K562 (cell line): ENCODE data around the gene MAEL. TPM values are rescaled to one million over a fixed set of nuclear protein-coding genes. Genes with fewer than 3 reads are reported as not detected.

Source experiments
- HIVEP1 ChIP-seq: fragments of 250-450 bp; sonication (Bioruptor Pico); IDR thresholded peaks from 2 replicates; pipeline ENCODE4 v1.4.0; 2020; ENCODE audit warnings: mild to moderate bottlenecking
- NCOA2 ChIP-seq, 2 experiments: fragments of 450-650 bp; IDR thresholded peaks; 2 replicates each; pipeline ENCODE4 v1.6.1; 2018; ENCODE audit warnings: mild to moderate bottlenecking in 2 of 2, moderate library complexity in 1 of 2; ENCODE audit not compliant: partially characterized antibody in 2 of 2
- NR1H2 ChIP-seq: sonication (generic); formaldehyde crosslinking; IDR thresholded peaks from 2 replicates; pipeline ENCODE4 v1.4.0; 2020; ENCODE audit warnings: mild to moderate bottlenecking, missing genetic modification reagents
- TAF9B ChIP-seq: fragments of 450-650 bp; IDR thresholded peaks from 2 replicates; pipeline ENCODE4 v1.6.1; 2018; ENCODE audit warnings: mild to moderate bottlenecking; ENCODE audit not compliant: partially characterized antibody
- ZNF12 ChIP-seq: sonication (generic); formaldehyde crosslinking; IDR thresholded peaks from 2 replicates; pipeline ENCODE4 v1.4.0; 2020; ENCODE audit warnings: mild to moderate bottlenecking, missing genetic modification reagents
- ZNF318 ChIP-seq, 2 experiments: fragments of 450-650 bp; IDR thresholded peaks; 2 replicates each; pipeline ENCODE4 v1.6.1; 2016; ENCODE audit warnings: mild to moderate bottlenecking in 2 of 2, borderline replicate concordance in 1 of 2, low read depth in 1 of 2, moderate library complexity in 1 of 2
- ZNF644 ChIP-seq: fragments of 200-800 bp; sonication (Bioruptor generic); IDR thresholded peaks from 2 replicates; pipeline ENCODE4 v1.6.1; 2016; ENCODE audit warnings: low read depth, missing genetic modification characterization, missing compliant biosample characterization
- polyA plus RNA-seq, 8 experiments: library from polyadenylated mRNA; depleted of rRNA in 4 of 8; stranded (reverse) in 5 of 8; unstranded in 3 of 8; fragments of >200 nt; fragmentation: Nextera tagmentation in 2 of 8; fragmentation: Illumina TruSeq in 1 of 8; extraction: Ambion mirVana in 2 of 8; extraction: Trizol in 1 of 8; gene quantifications; 2 replicates each; pipeline versions ENCODE4 v1.2.1 to v1.2.3, GENCODE V29; 2011 to 2014; ENCODE audit warnings: inconsistent platforms in 1 of 8, missing spikeins in 1 of 8
- total RNA-seq, 7 experiments: library from RNA; depleted of rRNA in 6 of 7; stranded (reverse); fragments of >200 nt in 6 of 7; fragmentation: Illumina TruSeq in 2 of 7; extraction: Trizol in 2 of 7; gene quantifications; 2 replicates each; pipeline versions ENCODE4 v1.2.1 to v1.2.3, GENCODE V29; 2011 to 2021; ENCODE audit warnings: low replicate concordance in 1 of 7

Gene MAEL
- total and polyA plus RNA-seq, 9 of the 15 experiments (the other 6 are each of a cell fraction or from before 2014, with no cell fraction given) = 0.11 to 1.9 (median 0.75) TPM

GRCh38 chr1:167059045-167059808, 70.1 kb downstream of the MAEL start (continued):
- no peak for TF ChIP-seq ZNF318 (IDR thresholded peaks at IDR 0.05; ENCODE audit: borderline replicate concordance in 1 of 2, low read depth in 1 of 2)
- TF ChIP-seq NR1H2 (CRISPR knock-in tag) = no peak
- TF ChIP-seq TAF9B = no peak
- no peak for TF ChIP-seq ZNF644 (tag)
- TF ChIP-seq ZNF12 (CRISPR knock-in tag) = no peak
- TF ChIP-seq HIVEP1 (CRISPR knock-in tag) = no peak
- no peak for TF ChIP-seq NCOA2 (IDR thresholded peaks at IDR 0.05; ENCODE audit: partially characterized antibody in 2 of 2)
